Measurements from ENCODE around the gene STX18.

DNA sequence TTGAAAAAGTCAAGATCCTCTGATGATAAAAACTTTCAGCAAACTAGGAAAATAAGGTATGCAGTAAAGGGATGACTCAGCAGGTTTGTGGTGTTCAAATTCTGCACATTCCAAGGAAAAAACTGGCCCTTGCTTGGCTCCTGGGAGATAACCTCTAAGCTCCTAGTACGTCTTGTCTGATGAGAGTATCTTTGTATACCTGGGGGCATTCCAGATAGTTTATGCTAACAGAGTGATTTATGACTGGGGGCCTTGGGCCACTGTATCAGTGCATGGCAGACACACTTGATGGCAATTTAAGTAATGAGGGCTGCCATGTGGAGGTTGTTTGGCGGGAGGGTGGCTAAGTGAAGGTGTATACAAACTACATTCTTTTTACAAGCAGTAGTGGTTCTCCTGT is 98.0 kb downstream of the STX18 start:
- TF ChIP-seq, protein P1, sequence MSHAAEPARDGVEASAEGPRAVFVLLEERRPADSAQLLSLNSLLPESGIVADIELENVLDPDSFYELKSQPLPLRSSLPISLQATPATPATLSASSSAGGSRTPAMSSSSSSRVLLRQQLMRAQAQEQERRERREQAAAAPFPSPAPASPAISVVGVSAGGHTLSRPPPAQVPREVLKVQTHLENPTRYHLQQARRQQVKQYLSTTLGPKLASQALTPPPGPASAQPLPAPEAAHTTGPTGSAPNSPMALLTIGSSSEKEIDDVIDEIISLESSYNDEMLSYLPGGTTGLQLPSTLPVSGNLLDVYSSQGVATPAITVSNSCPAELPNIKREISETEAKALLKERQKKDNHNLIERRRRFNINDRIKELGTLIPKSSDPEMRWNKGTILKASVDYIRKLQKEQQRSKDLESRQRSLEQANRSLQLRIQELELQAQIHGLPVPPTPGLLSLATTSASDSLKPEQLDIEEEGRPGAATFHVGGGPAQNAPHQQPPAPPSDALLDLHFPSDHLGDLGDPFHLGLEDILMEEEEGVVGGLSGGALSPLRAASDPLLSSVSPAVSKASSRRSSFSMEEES (CRISPR knock-in tag; IDR thresholded peaks at IDR 0.05): no peak
- TF ChIP-seq, protein P2, sequence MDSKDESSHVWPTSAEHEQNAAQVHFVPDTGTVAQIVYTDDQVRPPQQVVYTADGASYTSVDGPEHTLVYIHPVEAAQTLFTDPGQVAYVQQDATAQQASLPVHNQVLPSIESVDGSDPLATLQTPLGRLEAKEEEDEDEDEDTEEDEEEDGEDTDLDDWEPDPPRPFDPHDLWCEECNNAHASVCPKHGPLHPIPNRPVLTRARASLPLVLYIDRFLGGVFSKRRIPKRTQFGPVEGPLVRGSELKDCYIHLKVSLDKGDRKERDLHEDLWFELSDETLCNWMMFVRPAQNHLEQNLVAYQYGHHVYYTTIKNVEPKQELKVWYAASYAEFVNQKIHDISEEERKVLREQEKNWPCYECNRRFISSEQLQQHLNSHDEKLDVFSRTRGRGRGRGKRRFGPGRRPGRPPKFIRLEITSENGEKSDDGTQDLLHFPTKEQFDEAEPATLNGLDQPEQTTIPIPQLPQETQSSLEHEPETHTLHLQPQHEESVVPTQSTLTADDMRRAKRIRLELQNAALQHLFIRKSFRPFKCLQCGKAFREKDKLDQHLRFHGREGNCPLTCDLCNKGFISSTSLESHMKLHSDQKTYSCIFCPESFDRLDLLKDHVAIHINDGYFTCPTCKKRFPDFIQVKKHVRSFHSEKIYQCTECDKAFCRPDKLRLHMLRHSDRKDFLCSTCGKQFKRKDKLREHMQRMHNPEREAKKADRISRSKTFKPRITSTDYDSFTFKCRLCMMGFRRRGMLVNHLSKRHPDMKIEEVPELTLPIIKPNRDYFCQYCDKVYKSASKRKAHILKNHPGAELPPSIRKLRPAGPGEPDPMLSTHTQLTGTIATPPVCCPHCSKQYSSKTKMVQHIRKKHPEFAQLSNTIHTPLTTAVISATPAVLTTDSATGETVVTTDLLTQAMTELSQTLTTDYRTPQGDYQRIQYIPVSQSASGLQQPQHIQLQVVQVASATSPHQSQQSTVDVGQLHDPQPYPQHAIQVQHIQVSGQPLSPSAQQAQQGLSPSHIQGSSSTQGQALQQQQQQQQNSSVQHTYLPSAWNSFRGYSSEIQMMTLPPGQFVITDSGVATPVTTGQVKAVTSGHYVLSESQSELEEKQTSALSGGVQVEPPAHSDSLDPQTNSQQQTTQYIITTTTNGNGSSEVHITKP (CRISPR knock-in tag; IDR thresholded peaks at IDR 0.05; ENCODE audit: low read depth): no peak
- no peak for TF ChIP-seq SMAD3 (CRISPR knock-in tag; IDR thresholded peaks at IDR 0.05)

All from HepG2 (cell line).